RPMI7951 (cell line): ENCODE data around the gene VPS35L. TPM values are rescaled to one million over a fixed set of nuclear protein-coding genes. Genes with fewer than 3 reads are reported as not detected.

Experiments used
- DNase-seq: peaks from one replicate; pipeline ENCODE4 v3.0.0-alpha.2; 2012; ENCODE audit warnings: low read depth
- total RNA-seq: library from RNA; depleted of rRNA; stranded (reverse); fragments of >200 nt; shearing (Covaris generic); gene quantifications from 2 replicates; pipeline ENCODE4 v1.2.3, GENCODE V29; 2014

VPS35L gene
- total RNA-seq, 1 experiment from 2014 or later, result 29.9 TPM

DNA sequence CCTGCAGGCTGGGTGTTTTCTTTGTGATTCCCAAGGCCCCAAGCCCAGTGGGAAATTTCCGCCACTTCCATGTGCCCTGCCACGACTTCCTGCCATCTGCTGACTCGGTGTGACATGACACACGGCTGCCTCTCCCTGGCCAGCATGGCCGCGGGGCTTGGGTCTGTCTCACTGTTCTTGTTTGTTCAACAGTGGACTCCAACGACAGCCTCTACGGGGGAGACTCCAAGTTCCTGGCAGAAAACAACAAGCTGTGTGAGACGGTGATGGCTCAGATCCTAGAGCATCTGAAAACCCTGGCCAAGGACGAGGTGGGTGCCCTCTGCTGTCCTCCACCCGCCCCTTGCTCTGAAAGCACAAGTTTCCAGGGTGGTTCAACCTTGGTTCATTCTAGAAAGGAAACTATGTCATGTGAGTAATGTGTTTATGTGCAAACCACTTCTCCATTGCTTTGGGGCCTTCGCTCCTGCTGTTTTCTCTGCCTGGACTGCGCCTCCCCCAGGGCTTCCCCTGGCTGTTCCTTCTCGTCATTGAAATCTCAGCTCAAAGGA, 135.7 kb downstream of the VPS35L start:
- DNase-seq, result peak; percentile 52

DNA sequence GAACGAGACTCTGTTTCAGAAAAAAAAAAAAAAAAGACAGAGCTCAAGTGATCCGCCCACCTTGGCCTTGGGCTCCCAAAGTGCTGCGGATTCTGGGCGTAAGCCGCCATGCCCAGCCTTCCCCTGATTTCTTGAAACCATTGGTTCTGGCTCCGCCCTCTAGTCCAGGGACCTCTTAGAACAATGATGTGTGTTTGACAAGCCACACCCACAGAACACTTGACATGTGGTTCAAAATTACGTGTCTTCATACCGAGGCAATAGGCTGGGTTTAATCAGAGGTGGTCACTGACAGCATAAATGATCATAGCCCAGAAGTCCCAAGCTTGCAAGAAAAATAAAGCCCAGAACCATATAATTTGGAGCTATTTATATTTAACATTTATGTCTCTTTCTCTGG, 139.5 kb downstream of the VPS35L start:
- DNase-seq, result no peak

DNA sequence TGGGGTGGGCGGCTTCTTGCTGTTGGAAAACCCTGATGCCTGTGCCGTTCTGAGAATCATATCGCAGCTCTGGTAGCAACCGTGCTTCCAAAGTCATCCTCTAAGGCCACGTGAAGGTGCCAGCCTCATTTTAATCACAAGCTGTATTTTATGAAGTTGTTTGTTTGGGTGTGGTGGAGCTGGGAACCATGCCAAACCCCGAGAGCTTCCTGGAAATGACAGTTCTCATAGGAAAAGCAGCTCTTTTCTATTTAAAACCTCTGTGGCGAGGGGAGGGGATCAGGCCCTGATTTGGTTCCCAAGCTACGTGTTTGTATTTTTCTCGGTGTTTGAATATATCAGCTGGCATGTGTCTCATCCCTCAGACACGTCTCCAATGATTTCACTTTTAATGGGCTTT, 140.8 kb downstream of the VPS35L start:
- DNase-seq, result peak; percentile 77

DNA sequence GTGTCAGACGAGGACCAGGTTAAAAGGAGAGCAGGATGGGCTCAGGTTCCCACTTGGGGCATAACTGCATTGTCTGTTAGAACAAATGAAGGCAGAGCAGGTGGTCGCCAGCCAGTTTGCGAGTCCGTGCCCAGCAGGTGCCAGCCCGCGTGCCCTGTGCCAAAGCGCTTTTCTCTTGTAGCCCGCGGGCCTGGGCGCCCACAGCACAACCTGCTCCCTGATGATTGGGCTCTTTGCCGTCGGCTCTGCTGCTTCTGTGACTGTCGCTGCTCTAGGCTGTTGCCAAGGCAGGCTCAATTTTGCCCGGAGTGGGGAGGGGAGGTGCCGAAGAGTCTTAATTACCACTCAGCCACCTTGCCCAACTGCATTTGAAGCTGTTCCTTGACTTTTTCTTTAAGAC, 141.5 kb downstream of the VPS35L start:
- DNase-seq, result no peak

DNA sequence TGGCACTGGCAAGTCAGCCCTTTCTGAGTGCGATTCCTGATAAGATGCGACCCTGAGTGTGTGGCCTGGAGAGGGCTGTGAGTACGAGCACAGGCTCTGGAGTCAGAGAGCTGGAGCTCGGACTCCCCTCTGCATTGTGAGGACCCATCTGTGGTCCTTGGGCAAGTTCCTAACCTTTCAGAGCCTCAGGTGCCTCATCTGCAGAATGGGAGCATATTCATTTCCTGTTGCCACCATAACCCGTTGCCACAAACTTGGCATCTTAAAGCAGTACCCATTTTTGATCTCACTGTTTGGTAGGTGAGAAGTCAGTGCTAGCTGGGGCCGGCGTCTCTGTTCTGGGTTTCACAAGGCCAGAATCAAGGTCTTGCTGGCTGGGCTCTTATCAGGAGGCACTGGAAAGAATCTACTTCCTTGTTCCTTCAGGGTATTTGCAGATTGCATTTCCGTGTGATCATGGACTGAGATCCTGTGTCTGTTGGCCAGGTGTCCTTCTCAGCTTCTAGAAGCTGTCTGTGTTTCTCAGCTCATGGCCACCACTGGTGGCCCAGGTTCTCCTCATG, 142.3 kb downstream of the VPS35L start:
- DNase-seq, result no peak

DNA sequence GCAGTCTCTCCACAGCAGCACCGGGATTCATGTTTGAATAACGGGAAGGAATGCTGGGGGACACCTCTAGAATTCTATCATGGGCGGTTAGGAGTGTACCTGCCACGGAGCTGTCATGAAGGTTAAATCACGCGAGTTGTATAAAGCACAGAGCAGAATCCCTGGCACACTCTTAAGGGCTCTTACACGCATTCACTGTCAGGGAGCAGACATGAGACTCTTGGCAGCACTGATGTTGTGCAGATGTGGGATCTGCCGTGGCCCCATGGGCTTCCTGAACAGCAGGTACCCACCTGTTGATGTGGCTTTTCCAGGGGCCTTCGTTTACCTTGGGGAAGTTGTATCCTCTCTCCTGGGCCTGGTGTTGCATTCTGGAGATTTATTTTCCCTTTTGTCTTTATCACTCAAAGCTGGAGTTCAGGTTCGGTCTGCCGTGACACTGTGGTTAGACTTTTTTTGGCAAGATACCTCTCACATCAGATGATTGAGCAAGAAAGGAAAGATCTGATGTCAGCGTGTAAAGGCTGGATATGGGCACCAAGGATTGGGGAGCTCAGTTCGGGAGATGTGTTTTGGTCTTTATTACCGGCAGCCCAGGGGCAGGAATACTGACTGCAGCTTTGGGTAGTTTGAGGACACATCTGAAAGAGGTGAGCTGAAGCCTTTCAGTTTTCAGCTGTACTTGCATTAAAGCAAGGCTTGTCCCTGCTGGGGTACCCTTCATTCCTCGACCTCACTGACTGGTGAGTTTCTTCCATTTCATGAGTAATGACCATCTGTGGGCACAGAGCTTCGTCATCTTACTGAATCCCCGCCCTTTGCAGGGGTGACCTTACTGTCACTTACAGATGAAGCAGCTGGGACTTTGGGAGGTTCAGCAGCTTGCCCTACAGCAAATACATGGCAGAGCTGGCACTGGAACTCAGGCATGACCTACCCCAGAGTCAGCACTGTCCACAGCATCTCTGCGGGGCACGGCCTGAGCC, 143.3 kb downstream of the VPS35L start:
- DNase-seq, result peak; percentile 59

DNA sequence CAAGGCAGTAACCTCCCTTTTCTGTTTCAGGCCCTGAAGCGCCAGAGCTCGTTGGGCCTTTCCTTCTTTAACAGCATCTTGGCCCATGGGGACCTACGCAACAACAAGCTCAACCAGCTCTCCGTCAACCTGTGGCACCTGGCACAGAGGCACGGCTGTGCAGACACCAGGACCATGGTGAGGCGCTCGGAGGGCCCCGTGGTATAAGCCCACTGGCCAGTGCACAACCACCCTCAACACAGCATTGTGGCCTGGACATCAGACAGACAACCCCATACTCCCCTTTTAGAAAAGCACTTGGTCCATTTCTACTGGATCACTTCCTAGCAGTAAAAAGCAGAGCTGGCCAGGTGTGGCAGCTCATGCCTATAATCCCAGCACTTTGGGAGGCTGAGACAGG, 144.0 kb downstream of the VPS35L start:
- no peak for DNase-seq

DNA sequence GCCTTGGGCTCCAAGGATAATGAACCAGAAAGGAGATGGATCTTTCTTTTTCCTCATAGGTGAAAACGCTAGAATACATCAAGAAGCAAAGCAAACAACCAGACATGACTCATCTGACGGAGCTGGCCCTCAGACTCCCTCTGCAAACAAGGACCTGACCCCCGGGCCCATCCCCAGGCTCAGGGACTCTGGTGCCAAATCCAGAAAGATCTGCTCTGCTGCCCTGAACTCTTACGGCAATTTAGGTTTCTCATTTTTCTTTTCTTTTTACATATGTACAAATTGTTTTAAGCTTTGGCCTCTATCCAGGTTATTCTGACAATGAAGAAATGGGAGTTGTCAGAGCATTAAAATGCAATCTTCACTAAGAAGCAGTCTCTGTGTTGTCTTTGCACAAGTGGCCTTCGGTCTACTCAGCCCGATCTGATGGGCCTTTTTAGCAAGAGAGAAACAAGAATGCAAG, 144.8 kb downstream of the VPS35L start:
- peak; percentile 43 for DNase-seq

DNA sequence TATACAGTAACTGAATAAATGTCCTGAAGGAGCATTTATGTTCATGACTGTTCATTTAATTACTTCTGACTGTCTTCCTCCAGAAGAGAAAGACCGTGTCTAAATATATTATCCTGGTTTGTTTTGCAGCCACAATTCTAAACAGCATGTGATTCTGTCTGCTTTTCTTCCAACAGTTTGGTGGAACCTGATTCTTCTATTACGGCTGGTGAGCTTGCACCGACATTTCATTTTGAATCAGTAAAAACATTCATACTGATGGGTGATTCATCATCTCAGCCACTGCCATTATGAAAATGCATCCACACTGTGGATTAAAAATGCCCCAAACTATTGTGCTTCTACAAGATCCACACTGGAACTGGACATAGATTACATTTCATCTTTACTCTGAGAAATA, 145.6 kb downstream of the VPS35L start:
- DNase-seq, result no peak

DNA sequence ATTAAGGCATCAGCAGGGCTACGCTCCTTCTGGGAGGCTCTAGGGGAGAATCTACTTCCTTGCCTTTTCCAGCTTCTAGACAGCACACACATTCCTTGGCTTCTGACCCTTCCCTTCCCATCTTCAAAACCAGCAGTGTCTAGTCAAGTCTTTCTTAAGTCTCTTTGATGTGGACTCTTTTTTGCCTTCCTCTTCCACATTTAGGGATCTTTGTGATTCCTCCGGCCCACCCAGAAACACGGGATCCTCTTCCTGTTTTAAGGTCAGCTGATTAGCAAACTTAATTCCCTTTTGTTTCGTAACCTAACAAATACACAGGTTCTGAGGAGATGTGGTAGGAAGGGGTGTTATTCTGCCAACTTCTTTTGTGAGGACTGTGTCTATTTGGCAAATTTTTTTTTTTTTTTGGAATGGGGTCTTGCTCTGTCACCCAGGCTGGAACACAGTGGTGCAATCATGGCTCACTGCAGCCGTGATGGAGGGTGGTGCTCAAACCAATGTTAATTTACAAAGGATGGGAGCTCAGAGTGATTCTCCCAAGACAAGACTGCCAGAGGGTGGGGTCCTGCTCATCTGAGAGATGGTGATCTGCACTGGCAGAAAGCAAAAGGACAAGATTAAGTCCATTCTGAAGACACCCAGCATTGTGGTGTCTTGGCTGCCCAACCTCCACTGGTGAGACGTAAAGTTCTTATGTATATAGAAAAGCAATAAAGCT, 147.8 kb downstream of the VPS35L start:
- no peak for DNase-seq

DNA sequence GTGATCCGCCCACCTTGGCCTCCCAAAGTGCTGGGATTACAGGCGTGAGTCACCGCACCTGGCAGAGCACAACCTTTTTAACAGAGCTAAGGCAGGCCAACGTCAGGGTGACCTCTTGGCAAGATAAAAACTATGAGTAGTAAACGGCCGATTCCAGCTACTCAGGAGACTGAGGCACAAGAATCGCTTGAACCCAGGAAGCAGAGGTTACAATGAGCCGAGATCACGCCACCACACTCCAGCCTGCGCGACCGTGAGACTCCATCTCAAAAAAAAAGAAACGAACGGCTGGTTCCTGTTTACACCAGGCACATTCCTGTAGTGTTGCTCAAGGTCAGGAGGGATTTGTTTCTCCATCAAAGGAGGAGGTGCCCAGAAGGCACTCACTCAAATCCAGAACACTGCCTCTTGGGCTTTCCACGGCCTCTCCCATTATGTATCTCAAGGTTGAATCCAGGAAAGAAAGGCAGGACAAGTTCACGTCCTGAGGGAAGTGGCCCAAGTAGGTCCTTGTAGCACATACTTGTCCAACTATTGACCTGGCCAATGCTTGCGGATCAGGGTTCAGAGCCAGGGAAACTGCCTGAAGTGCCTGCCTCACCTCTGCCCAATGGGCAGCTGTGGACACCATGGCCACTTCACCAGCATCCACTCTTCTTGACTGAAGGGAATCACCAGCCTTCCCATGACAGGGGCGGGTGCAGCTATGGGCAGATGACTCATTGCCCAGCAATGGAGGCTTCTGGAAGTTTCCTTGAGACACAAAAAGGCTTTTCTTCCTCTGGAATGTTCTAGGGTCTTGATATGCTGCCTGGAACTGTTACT, 149.0 kb downstream of the VPS35L start:
- peak; percentile 58 for DNase-seq

DNA sequence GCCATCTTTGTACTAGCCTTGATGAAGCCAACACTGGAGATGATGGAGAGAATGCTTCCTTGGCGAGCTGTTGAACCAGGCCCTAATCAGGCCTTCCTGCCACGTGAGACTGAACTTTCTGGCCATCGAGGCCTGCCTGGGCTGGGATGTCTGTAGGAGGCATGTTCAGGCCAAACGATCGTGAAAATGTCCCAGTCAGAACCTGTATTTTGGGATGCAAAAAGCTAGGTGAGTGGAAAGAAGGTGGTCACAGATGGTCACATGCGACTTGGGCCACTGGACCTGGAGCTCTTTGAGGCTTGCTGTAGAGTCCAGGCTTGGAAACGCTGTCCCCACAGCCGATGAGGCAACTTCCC, 149.6 kb downstream of the VPS35L start:
- no peak for DNase-seq

DNA sequence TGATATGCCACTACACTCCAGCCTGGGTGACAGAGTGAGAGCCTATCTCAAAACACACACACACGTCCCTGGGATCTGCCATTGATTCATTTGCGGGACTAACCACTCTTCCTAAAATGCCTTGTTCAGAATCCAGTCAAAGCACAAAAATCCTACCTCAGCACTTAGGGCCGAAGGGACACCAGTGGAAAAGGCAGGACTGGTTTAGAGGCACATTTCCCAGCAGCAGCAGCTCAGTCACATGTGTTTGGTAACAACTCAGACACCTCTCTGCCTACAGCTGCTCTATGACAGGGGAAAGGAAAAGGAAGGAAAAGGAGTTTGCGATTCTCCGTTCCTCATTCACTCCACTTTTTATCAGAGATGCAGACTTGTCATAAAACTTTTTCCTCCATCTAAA, 150.3 kb downstream of the VPS35L start:
- DNase-seq, result no peak

DNA sequence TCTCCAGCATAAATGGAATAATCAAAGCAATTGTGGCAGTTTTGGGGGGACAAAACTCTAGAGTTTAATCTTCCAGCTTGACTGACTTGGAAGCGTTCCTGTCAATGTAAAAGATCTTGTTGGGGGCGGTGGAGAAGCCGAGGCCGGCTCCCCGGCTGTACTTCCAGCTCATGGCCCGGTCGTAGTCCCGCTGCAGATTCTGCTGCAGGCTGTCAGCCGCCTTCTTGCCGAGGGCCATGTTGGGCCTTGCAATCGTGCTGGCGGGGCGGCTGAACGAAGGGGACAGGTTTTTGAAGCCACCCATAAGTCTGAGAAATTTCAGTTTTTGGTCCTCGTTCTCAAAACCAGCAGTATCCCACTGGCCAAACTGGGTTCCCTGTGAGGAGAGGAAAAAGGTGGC, 151.3 kb downstream of the VPS35L start:
- no peak for DNase-seq

DNA sequence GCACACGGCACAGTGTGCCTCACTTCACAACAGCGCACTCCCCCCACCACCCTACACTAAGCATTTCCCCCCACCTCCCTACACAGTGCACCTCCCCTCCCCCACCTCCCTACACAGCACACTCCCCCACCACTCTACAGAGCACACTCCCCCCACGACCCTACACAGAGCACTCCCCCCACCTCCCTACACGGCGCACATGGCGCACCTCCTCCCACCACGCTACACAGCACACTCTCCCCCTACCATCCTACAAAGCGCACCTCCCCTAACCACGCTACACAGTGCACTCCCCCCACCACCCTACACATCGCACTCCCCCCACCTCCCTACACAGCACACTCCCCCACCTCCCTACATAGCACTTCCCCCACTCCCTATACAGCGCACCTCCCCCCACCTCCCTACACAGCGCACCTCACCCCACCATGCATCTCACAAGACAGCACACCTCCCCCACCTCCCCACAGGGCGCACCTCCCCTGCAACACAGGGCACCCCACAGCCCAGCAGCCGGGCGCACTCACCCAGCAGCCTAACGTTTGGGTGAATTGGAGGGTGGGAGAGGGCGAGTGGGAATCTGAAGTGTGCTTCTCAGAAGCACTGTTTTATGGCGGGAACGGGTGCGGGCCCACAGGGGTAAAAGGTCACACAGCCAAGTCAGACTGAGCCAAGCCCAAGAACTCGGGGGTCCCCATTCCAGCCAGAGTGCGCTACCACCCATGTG, 152.2 kb downstream of the VPS35L start:
- no peak for DNase-seq

DNA sequence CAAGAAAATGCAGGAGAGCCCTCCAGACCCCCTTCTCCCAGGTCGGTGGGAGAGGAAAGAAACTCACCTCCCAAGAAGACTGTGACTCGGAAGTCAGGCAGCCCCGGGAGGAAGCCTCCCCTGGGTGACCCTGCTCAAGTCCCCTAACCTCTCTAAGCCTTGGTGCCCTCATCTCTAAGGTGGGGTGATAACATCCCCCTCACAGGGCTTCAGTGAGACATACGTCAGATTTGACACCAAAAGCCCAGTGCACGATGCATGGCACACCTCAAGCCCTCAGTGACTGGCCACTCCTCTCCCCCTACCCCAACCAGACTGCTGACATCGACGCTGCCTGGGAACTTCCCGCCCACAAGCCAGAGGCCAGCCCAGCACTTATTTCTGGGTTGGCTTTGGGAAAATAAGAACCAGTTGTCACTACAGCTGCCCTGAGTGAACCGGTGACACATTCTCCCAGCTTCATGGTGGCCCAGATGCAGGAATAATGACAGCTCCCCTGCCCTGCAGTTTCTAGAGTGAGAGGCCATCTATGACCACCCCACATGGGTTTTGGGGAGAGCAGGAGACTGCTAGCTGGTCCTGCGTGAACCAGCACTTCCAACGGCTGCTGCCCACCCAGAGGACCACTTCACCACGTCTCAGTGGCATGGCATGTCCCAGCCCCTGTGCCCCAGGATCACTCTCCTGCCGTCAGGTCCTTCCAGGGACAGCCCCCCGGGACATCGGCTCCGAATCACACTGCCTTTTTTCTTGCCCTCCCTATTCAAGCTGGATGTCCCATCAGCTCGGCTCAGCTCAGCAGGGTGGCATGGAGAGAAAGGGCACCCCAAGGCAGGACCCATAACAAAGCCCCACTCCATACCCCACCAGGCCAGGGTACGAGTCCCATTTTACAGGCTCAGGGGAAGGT, 153.0 kb downstream of the VPS35L start:
- no peak for DNase-seq

DNA sequence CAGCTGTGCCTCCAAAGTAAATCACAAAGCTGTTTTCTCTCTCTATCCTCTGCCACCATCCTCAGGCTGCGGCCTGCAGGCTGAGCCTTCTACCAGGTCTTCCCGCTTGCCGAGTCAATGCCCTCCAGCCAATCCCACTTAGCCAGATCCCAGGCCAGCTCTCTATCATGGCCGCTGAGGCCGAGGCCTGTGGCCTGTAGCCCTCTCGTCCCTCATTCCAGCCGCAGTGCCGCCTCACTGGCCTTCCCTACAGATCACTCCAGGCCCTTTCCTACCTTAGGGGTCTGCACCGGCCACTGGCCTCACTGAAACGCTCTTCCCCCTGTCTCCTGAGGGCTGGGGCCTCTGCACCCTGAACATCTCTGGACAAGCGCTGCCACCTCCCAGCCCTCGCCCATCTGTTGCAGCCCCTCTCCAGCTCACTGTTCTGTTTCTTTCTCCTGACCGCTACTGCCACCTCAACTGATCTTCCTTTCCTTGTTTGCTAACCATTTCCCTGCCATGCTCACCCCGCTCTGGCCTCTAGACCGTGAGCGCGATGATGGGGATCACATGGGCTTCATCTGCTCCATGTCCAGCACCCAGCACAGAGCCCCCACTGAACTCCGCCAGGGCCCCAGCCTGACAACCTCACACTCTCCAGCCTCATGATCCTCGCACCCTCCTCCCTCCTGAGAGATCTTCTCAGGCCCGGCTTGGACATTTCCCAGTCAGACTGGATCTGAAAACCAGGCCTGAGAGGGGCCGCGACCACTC, 154.1 kb downstream of the VPS35L start:
- no peak for DNase-seq

DNA sequence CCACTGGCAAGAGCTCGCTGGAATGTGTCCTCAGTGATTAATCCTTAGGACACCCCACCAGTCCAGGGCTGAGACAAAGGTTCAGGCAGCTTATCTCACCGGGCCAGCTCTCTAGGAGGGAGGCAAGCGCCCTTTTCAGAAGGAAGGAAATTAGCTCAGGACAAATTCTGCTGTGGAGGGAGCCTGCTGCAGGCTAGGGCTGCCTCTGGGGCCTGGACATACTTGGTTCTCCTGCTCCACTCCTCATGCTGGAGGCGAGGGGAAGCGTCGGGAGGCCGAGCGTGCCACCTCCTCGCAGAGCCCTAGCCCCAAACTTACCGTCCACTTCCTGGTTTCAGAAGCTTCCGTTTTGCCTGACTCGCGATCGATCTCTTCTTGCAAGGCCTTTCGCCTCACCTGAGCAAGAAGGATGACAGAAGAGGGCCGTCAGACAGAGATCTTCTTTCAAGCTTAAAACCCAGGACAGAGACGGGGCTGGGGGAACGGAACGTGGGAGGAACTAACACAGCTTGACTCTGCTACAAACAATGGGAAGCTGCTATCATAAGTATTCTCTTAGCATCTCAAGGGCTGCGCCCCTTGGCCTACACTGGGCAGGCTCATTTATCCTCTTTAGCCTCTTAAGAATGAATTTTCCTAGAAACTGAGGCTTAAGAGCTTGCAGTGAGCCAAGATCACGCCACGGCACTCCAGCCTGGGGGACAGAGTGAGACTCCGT, 154.8 kb downstream of the VPS35L start:
- no peak for DNase-seq
